HG03135 (cell line): ENCODE data around the gene GALNT14.

Experiments used
- ATAC-seq: cut with Tn5 transposase; IDR thresholded peaks from one replicate; pipeline ENCODE4 v1.9.1; 2021; ENCODE audit warnings: mild to moderate bottlenecking, moderate library complexity; ENCODE audit not compliant: unreplicated experiment

GALNT14 gene

DNA sequence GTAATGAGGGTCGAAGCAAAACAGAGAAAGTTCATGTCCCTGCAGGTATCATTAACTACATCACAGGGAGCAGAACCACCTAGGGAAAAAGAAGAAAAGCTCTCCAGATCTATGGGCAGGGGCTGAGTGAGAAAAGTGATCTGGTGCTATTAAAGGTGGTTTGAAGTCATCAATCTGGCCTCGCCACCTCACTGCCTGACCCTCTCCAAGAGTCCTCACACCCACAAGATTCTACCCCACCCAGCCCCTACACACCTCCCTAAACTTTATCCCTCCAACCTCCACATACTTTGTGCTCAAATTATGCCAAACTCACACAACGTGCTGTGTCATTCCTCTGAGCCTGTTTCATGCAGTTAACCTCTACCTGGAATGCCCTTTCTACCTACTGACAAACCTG lies 2.2 kb downstream of the GALNT14 start:
- ATAC-seq, result no peak

DNA sequence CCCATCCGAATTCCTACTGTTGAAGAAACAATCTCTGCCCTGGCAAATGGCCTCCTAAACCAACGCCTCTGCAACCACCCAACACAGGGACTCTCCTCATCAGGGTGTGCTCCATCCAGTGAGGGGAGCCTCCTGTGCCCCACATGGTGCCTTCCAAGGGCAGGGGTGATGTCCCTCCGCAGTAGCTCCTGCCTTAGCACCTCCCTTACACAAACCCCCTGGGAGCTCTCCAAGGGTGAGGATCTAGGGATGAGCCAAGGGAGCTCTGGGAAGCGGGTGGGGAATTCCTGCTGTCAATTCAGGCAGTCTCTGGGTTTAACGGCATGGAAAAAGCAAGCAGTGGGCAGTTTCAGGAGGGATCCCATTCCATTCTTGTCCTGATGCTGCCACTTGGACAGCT lies 3.8 kb downstream of the GALNT14 start:
- no peak for ATAC-seq

DNA sequence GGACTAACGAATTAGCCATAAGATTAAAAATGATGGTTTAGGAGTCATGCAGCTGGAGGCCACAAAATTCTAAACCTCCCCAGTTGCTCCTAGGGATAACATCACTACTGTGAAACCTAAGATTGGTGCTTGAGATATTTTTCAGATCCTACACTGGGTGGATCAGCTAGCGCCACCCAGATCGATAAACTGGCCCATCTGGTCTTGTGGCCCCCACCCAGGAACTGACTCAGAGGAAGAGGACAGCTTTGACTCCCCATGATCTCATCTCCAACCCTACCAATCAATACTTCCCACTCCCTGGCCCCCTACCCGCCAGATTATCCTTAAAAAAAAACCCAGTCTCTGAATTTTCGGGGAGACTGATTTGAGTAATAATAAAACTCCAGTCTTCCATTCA lies 5.5 kb downstream of the GALNT14 start:
- ATAC-seq, result no peak

DNA sequence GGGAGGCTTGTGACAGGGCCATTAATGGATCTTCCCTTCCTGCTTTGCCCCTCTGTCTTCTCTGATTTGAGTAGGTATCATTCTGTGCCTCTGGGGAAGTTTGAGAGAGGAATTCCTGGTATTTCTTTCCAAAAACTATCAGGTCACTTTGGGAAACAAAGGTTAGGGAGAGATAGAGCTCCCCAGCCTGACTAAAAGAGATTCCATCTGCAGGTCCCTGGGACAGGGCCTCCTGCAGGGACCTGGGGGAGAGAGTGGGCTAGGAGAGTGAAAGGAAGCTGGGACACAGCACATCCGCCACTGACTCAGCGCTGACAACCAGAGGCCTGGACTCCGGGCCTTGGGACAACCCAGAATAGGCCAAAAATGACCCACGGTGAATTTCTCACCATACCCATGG lies 6.4 kb downstream of the GALNT14 start:
- ATAC-seq, result no peak

DNA sequence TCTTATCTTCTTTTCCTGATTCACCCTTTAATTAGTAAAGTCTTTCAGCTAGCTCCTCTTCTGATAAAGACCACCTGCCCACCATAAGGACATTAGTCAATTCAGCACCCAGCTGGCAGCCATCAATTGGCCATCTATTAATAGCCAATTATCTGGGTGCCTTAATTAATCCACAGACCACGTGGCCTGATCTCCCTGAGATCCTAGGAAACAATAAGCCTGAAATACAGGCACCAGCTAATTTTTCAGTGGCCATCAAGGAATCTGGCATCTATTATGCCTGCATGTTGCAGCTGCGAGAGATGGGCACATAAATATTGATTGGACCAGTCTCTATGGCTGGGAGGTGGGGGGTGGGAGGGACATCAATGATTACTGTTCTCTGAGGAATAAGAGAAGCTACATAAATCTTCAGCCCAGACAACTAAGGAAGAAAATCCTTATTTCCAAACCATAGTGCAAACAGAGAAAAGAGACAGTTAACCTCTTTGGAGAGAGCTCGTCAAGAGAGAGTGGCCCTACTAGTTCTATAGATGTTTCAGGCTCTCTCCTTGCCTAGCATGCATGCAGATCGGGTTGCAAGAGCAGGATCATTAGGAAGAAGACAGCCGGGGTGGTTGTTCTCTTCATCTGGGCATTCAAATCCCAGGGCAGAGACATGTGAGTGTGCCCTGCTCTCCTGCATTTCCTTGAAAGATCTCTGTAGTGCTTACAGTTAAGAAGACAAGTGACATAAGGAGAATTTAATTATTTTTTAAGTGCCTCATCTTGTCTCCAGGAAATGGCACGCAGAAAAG lies 8.7 kb downstream of the GALNT14 start:
- no peak for ATAC-seq

DNA sequence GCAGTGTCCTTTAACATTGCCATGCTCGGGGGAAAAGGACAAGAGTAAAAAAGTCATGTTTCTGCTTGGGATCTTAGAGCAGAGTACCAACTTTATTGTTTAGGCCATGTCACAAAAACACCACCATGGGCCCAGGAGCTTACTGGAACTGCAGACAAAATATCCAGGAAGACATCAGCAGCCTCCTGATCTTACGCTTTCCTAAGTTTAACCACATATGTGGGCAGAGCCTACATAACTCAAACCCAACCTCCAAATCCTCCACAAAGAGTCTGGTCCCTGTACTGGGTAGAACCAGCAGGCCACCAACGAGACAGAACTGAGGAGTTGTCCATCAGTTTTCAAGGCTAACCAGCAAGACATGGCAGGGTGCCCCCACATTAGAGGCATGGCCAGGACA lies 10.3 kb downstream of the GALNT14 start:
- no peak for ATAC-seq

GRCh38 chr2:31125918-31126695 lies 12.1 kb downstream of the GALNT14 start:
- no peak for ATAC-seq

DNA sequence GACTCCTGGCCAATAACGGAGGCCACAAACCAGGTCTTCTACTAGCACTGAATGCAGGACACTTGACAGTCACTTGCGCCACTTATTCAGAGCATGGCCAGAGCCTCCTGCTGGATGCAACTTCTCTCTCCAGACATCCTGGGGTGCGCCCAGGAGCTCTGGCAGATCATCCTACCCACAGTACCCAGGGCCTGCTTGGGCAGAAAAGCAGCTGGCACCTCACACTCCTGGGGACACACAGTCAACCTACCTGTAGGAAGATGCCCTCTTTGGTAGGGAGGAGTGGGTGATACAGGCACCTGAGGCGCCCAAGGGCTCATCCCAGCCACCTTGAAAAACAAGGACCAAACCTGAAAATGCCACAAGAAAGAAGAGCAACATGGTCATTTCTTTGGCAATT lies 13.3 kb downstream of the GALNT14 start:
- no peak for ATAC-seq

DNA sequence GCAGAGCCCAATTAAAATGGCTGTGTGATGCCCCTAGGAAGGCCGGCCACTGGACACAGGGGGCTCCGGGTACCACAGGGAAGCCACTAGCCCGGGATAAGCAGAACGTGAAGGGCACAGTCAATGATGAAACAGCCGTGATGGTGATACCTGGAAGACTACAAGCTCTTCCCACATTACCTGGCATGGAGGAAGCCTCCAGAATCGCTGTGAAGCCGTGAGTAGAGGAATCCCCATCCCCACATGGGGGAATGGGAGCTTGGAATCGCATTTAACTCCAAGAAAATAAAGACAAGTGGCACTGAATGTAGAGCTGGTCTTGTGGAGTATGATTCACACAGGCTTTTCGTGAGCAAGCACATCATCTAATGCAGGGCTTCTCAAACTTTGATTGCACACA lies 16.1 kb downstream of the GALNT14 start:
- ATAC-seq, result no peak

GRCh38 chr2:31113765-31114164 lies 24.5 kb downstream of the GALNT14 start:
- no peak for ATAC-seq

DNA sequence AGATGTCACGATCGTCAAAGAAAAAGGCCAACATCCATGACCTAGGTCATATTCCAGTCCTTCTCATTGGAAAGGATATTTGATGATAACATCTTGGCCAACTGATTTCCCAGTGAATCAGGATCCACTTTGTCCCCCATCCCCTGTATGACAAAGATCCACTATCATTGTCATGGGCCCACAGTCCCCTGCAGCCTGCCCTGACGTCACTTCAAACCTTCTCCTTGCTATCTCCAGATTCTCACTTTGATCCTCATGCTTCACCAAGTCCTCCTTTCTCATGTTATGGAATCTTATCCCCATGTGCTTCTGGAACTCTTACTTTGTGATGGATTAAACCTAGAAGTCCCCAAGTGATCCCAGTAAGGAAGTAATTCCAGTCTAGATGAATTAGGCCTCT lies 25.7 kb downstream of the GALNT14 start:
- ATAC-seq, result no peak

GRCh38 chr2:31110998-31111397 lies 27.2 kb downstream of the GALNT14 start:
- ATAC-seq, result no peak

GRCh38 chr2:31110431-31110830 lies 27.8 kb downstream of the GALNT14 start:
- ATAC-seq, result no peak

GRCh38 chr2:31109633-31110192 lies 28.5 kb downstream of the GALNT14 start:
- ATAC-seq, result no peak

GRCh38 chr2:31108561-31109286 lies 29.5 kb downstream of the GALNT14 start:
- no peak for ATAC-seq

DNA sequence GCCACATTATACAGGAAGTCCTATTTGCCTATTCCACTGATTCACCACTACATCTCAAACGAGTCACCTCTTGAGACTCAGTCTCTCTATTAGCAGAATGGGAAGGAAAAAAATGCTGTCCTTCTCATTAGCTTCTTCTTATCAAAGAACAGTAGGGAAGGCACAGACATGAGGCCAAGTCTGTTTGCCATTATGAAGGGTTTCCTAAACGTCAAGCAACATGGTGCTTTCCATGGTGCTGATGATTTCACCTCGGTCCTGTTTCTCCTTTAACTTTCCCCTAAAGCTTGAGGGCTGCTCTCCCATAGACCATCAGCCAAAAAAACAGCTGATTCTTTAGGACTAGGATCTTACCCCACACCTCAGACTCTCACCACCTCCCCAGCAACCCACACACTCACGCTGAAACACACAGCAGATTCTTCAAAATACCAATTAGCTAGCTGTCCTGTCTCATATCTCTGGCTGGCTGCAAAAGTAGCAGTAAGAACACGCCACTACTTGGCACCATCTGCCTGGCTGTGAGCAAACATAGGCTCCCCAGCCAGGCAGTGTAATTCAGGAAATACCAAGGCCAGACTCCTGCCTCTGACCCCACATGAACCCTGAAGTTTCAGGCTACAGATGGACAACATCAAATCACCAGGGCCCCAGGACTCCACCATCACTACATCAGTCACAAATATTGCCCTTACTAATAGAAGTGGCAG lies 30.5 kb downstream of the GALNT14 start:
- ATAC-seq, result no peak

DNA sequence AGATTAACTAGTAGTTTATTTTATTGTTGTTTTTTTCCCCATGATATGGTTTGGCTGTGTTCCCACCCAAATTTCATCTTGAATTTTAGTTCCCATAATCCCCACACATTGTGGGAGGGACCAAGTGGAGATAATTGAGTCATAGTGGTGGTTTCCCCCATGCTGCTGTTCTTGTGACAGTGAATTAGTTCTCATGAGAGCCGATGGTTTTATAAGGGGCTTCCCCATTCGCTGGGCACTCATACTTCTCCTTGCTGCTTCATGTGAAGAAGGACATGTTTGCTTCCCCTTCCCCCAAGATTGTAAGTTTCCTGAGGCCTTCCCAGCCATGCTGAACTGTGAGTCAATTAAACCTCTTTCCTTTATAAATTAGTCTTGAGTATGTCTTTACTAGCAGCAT lies 36.5 kb downstream of the GALNT14 start:
- no peak for ATAC-seq

DNA sequence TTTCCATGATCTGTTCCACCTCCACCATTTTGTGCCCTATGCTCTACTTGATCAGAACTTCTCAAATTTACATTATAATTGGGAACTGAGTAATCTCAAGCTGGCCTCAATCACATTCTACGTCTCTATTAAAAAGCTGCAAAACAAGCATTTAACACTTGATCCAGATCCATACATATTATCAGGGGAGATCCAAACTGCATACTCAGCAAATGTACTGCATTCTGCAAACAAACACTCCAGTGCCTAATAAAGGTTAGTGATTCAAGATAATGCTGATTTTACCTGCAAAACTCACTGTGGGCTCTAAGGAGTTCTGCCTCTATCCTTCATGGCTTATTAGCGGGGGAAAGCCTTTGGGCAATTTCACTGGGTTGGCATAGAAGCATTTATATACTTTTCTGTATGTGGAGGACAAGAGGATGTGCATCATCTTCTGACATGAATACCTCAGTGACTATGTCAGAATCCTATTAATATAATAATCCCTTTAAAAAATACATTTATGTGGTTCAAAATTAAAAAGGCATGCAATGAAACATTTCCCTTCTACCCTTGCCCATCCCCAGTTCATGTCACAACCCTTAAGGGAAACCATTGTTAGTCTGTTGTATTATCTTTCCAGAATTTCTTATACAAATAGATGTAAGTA lies 40.2 kb downstream of the GALNT14 start:
- no peak for ATAC-seq

DNA sequence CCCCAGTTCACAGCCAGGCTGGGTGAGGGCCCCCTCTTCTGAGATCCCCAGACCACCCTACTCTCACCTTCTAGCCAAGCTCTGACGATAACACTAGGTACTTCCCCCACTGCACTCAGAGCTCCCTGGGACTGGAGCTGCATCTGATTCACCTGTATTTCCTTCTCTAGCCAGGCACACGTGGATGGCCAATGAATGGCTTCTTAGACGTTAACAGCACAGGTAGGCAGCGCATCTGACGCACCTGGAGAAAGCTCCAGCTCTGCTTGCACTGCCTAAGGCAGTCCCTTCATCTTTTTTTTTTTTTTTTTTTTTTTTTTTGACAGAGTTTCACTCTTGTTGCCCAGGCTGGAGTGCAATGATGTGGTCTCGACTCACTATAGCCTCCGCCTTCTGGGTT lies 48.1 kb downstream of the GALNT14 start:
- no peak for ATAC-seq

DNA sequence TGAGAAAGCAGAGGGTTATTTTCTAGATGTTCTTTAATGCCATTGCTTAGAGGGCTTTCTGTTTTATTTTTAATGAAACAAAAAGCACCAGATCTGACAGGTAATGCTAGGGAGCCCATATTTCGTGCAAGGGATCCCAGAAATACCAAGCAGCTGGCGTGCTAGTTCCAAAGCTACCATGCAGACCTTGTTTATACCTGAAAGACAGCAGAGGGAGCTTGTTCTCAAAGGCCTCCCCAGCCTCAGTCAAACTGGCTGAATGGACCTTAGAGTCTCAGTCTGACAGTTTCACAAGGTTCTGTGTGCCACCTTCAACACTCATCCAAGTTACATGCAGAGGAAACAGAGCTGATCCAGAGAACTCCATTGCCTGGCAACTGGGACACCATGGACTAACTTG lies 48.6 kb downstream of the GALNT14 start:
- ATAC-seq, result no peak
